Measurements from ENCODE around the gene ACSL3.

DNA sequence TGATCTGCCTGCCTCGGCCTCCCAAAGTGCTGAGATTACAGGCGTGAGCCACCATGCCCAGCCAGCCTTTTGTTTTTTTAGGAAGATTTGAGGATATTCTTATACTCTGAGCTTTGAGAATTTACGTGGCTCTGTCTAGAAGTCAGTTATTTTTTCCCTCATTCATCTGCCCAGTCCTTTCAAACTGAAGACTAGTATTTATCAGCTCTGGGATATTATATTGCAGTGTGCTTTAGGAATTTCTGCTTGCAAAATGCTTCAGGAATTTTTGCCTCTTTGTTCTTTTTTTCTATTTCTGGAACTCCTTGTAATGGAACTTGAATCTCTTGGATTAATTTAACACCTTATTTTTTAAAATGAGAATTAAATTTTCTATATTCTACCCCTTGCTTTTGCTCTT, 22.6 kb downstream of the ACSL3 start:
- TF ChIP-seq, protein P1, sequence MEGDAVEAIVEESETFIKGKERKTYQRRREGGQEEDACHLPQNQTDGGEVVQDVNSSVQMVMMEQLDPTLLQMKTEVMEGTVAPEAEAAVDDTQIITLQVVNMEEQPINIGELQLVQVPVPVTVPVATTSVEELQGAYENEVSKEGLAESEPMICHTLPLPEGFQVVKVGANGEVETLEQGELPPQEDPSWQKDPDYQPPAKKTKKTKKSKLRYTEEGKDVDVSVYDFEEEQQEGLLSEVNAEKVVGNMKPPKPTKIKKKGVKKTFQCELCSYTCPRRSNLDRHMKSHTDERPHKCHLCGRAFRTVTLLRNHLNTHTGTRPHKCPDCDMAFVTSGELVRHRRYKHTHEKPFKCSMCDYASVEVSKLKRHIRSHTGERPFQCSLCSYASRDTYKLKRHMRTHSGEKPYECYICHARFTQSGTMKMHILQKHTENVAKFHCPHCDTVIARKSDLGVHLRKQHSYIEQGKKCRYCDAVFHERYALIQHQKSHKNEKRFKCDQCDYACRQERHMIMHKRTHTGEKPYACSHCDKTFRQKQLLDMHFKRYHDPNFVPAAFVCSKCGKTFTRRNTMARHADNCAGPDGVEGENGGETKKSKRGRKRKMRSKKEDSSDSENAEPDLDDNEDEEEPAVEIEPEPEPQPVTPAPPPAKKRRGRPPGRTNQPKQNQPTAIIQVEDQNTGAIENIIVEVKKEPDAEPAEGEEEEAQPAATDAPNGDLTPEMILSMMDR (conservative IDR thresholded peaks at IDR 0.05; ENCODE audit: low read depth, low read length): no peak
- TF ChIP-seq EZH2phosphoT487 (IDR thresholded peaks at IDR 0.05; ENCODE audit: borderline replicate concordance, low read length): no peak
- TF ChIP-seq EZH2 (IDR thresholded peaks at IDR 0.05; ENCODE audit: low read length, unreplicated experiment): no peak
